ENCODE measurements around the gene HPSE2.

- TF ChIP-seq, protein P1, sequence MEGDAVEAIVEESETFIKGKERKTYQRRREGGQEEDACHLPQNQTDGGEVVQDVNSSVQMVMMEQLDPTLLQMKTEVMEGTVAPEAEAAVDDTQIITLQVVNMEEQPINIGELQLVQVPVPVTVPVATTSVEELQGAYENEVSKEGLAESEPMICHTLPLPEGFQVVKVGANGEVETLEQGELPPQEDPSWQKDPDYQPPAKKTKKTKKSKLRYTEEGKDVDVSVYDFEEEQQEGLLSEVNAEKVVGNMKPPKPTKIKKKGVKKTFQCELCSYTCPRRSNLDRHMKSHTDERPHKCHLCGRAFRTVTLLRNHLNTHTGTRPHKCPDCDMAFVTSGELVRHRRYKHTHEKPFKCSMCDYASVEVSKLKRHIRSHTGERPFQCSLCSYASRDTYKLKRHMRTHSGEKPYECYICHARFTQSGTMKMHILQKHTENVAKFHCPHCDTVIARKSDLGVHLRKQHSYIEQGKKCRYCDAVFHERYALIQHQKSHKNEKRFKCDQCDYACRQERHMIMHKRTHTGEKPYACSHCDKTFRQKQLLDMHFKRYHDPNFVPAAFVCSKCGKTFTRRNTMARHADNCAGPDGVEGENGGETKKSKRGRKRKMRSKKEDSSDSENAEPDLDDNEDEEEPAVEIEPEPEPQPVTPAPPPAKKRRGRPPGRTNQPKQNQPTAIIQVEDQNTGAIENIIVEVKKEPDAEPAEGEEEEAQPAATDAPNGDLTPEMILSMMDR (IDR thresholded peaks at IDR 0.05): no peak
- no peak for TF ChIP-seq POLR2A (IDR thresholded peaks at IDR 0.05)
These were observed 176.9 kb downstream of the HPSE2 start for GRCh38 chr10:99058762-99059161.
